Psoas muscle (tissue), 8 donors: Measurements from ENCODE around the gene SCD5. TPM values are rescaled to one million over a fixed set of nuclear protein-coding genes. Genes with fewer than 3 reads are reported as not detected.

ENCODE experiments used
- ATAC-seq, 4 donors: fragments of 200-7000 bp; cut with Tn5 transposase; one replicate each; pipeline ENCODE4 v1.9.1; 2020; ENCODE audit warnings: moderate library complexity in 3 of 4, mild to moderate bottlenecking in 2 of 4
- DNase-seq, 2 donors: peaks; one replicate each; pipeline ENCODE4 v3.0.0-alpha.2; 2020
- H3K27ac ChIP-seq: fragments of 200-600 bp; one replicate; pipeline ENCODE4 v1.8.0; 2022
- H3K27me3 ChIP-seq, 3 donors: fragments of 200-600 bp in 1 of 3; one replicate each; pipeline versions ENCODE4 v1.6.1 to v1.8.0; 2013 to 2022; ENCODE audit warnings: low read length in 2 of 3, mild to moderate bottlenecking in 2 of 3, moderate library complexity in 1 of 3; ENCODE audit not compliant: insufficient read depth in 3 of 3
- H3K36me3 ChIP-seq, 2 donors: fragments of 200-600 bp in 1 of 2; one replicate each; pipeline versions ENCODE4 v1.6.1 to v1.8.0; 2013 to 2022; ENCODE audit warnings: low read depth in 1 of 2, mild to moderate bottlenecking in 1 of 2, moderate library complexity in 1 of 2; ENCODE audit not compliant: insufficient read depth in 1 of 2
- H3K4me1 ChIP-seq: fragments of 200-600 bp; one replicate; pipeline ENCODE4 v1.8.0; 2022
- H3K4me3 ChIP-seq: fragments of 200-600 bp; one replicate; pipeline ENCODE4 v1.8.0; 2022; ENCODE audit warnings: mild to moderate bottlenecking
- H3K9me3 ChIP-seq: fragments of 200-600 bp; one replicate; pipeline ENCODE4 v1.8.0; 2022
- CTCF ChIP-seq: fragments of 200-600 bp; IDR thresholded peaks from one replicate; pipeline ENCODE4 v1.8.0; 2022; ENCODE audit warnings: antibody characterized with exemption
- WGBS, 3 donors: extraction: QIAGEN DNeasy Blood & Tissue Kit; methylation state at CpG; one replicate each; pipeline versions ENCODE4 v1.1.6 to v1.1.7; 2013; 5-methylcytosine and 5-hydroxymethylcytosine counted together
- intact Hi-C, 2 donors: fragments of 100-400 bp; cut with DNase I; formaldehyde crosslinking; loops; one replicate each; pipeline versions ENCODE4 v1.11.0 to v1.14.2; 2022
- polyA plus RNA-seq, 3 donors: library from polyadenylated mRNA; stranded (reverse); fragments of 200-250 nt; gene quantifications; one replicate each; pipeline ENCODE4 v1.2.3, GENCODE V29; 2013
- total RNA-seq, 4 donors: library from RNA; stranded (reverse); fragmentation: NEBNext Ultra II Directional in 2 of 4; extraction: Animal tissue kit (Norgen Biotek cat#: 25700) in 2 of 4; gene quantifications; one replicate each; pipeline versions ENCODE4 v1.2.1 to v1.2.4, GENCODE V29; 2021 to 2023
- donor health status: healthy with polysubstance abuse.
- donor health status: DM: no; HTN: no; CAD: no; lungs with moderate emphysema.
- donor health status: Bipolar disorder and iron deficiency.
- donor health status: healthy.
- donor health status: DM: yes; HTN: yes; CAD: no.
- donor health status: DM: no; HTN: no; CAD: no.
- donor health status: DM: no; HTN: no; CAD: no.
- donor health status: DM: yes; HTN: yes; CAD: no.

SCD5 gene
- total and polyA plus RNA-seq, 7 donors: 0.61 to 1.6 (median 0.74) TPM

- ATAC-seq: no peak
- 84 to 91% (median 86%) methylated on average over 7 of the region's 7 CpGs for WGBS, 3 donors
These were observed 93.2 kb downstream of the SCD5 start for GRCh38 chr4:82705169-82705927.

GRCh38 chr4:82704156-82704555 lies 94.4 kb downstream of the SCD5 start:
- Histone ChIP-seq H3K9me3 (no peaks in the 10 kb centered on the region), H3K4me1 (no peaks in the 10 kb centered on the region), H3K4me3 (no peak overlapping the region), H3K27ac (no peak overlapping the region), H3K27me3 (no peaks in the 10 kb centered on the region), H3K36me3 (no peaks in the 10 kb centered on the region)
- no peak for ATAC-seq
- 86 to 91% (median 89%) methylated on average over 6 of the region's 6 CpGs for WGBS, 3 donors
- intact Hi-C loops: no loop called here
- no peak for DNase-seq
- TF ChIP-seq CTCF: no peak

More at GRCh38 chr4:82705169-82705927, 93.2 kb downstream of the SCD5 start:
- H3K36me3 ChIP-seq: no peaks in the 10 kb centered on the region
- H3K27ac ChIP-seq: no peak overlapping the region
- intact Hi-C loops: no loop called here
- no peak overlapping the region for H3K4me3 ChIP-seq
- H3K27me3 ChIP-seq: no peaks in the 10 kb centered on the region
- no peaks in the 10 kb centered on the region for H3K9me3 ChIP-seq
- DNase-seq: no peak
- H3K4me1 ChIP-seq: no peaks in the 10 kb centered on the region
- no peak for TF ChIP-seq CTCF

GRCh38 chr4:82698412-82698811 lies 100.2 kb downstream of the SCD5 start:
- TF ChIP-seq CTCF: no peak
- no peak for ATAC-seq
- intact Hi-C loops: no loop called here

GRCh38 chr4:82697561-82697960 lies 101.0 kb downstream of the SCD5 start:
- ATAC-seq: no peak
- Histone ChIP-seq H3K4me3 (no peak overlapping the region), H3K9me3 (no peaks in the 10 kb centered on the region), H3K4me1 (no peaks in the 10 kb centered on the region), H3K27me3 (no peaks in the 10 kb centered on the region), H3K27ac (no peak overlapping the region), H3K36me3 (no peaks in the 10 kb centered on the region)
- intact Hi-C loops: no loop called here
- 75 to 83% (median 78%) methylated on average over 8 of the region's 8 CpGs for WGBS, 3 donors
- TF ChIP-seq CTCF: no peak
- no peak for DNase-seq

More at GRCh38 chr4:82698412-82698811, 100.2 kb downstream of the SCD5 start:
- H3K27me3 ChIP-seq: no peaks in the 10 kb centered on the region
- no peaks in the 10 kb centered on the region for H3K9me3 ChIP-seq
- 80 to 91% (median 89%) methylated on average over 2 of the region's 2 CpGs for WGBS, 3 donors
- no peaks in the 10 kb centered on the region for H3K36me3 ChIP-seq
- H3K27ac ChIP-seq: no peak overlapping the region
- H3K4me3 ChIP-seq: no peak overlapping the region
- H3K4me1 ChIP-seq: no peaks in the 10 kb centered on the region
- no peak for DNase-seq
